SU-DHL-6 (cell line): Measurements from ENCODE around the gene TMEM248.

Experiments used
- CTCF ChIP-seq: fragments of 200-600 bp; sonication (generic); IDR thresholded peaks from one replicate; pipeline ENCODE4 v1.5.1; 2017; ENCODE audit warnings: antibody characterized with exemption, mild to moderate bottlenecking, low read length, moderate library complexity; ENCODE audit not compliant: insufficient read depth, poor library complexity, severe bottlenecking
- EZH2phosphoT487 ChIP-seq: fragments of 200-600 bp; sonication (generic), shearing (Covaris generic); conservative IDR thresholded peaks from 2 replicates; pipeline ENCODE4 v1.6.1; 2018; ENCODE audit warnings: mild to moderate bottlenecking, antibody characterized with exemption, low read length, moderate library complexity, mixed read lengths

GRCh38 chr7:66880053-66880452 is 41.0 kb upstream of the TMEM248 start:
- TF ChIP-seq CTCF: no peak
- no peak for TF ChIP-seq EZH2phosphoT487
